Endothelial cell (in vitro differentiated cells): ENCODE measurements around the gene PPM1M. TPM values are rescaled to one million over a fixed set of nuclear protein-coding genes. Genes with fewer than 3 reads are reported as not detected.

ENCODE experiments used
- DNase-seq: peaks from one replicate; pipeline ENCODE4 v3.0.0; 2021; ENCODE audit warnings: low spot score
- H3K27ac Mint-ChIP-seq: one replicate; pipeline ENCODE4 v1.8.0; 2021; ENCODE audit warnings: mixed read lengths, inconsistent platforms; ENCODE audit not compliant: unreplicated experiment
- H3K27me3 Mint-ChIP-seq: one replicate; pipeline ENCODE4 v1.8.0; 2021; ENCODE audit warnings: mild to moderate bottlenecking, moderate library complexity, mixed read lengths, inconsistent platforms; ENCODE audit not compliant: unreplicated experiment
- H3K36me3 Mint-ChIP-seq: one replicate; pipeline ENCODE4 v1.8.0; 2021; ENCODE audit warnings: mild to moderate bottlenecking, low read depth, mixed read lengths, inconsistent platforms; ENCODE audit not compliant: unreplicated experiment
- H3K4me1 Mint-ChIP-seq: one replicate; pipeline ENCODE4 v1.8.0; 2021; ENCODE audit warnings: mild to moderate bottlenecking, mixed read lengths, inconsistent platforms; ENCODE audit not compliant: unreplicated experiment
- H3K4me3 Mint-ChIP-seq: one replicate; pipeline ENCODE4 v1.8.0; 2021; ENCODE audit warnings: mild to moderate bottlenecking, mixed read lengths, inconsistent platforms; ENCODE audit not compliant: unreplicated experiment
- H3K9me3 Mint-ChIP-seq: one replicate; pipeline ENCODE4 v1.8.0; 2021; ENCODE audit warnings: mixed read lengths, inconsistent platforms; ENCODE audit not compliant: unreplicated experiment
- microRNA-seq: library from miRNA; unstranded; fragments of <30 nt; microRNA quantifications from one replicate; pipeline ENCODE4, GENCODE V29; 2020; ENCODE audit not compliant: unreplicated experiment
- total RNA-seq: library from RNA; stranded (reverse); fragmentation: NEBNext Ultra II Directional; extraction: Animal tissue kit (Norgen Biotek cat#: 25700); gene quantifications from one replicate; pipeline ENCODE4 v1.2.1, GENCODE V29; 2021; ENCODE audit not compliant: unreplicated experiment
- TF ChIP-seq, protein P1 (sequence below): fragments of 200-600 bp; sonication (generic); IDR thresholded peaks from one replicate; pipeline ENCODE4 v1.5.0; 2021; ENCODE audit warnings: antibody characterized with exemption; ENCODE audit not compliant: unreplicated experiment

The PPM1M gene
- total RNA-seq, 1 donor from 2014 or later, result 15.0 TPM

DNA sequence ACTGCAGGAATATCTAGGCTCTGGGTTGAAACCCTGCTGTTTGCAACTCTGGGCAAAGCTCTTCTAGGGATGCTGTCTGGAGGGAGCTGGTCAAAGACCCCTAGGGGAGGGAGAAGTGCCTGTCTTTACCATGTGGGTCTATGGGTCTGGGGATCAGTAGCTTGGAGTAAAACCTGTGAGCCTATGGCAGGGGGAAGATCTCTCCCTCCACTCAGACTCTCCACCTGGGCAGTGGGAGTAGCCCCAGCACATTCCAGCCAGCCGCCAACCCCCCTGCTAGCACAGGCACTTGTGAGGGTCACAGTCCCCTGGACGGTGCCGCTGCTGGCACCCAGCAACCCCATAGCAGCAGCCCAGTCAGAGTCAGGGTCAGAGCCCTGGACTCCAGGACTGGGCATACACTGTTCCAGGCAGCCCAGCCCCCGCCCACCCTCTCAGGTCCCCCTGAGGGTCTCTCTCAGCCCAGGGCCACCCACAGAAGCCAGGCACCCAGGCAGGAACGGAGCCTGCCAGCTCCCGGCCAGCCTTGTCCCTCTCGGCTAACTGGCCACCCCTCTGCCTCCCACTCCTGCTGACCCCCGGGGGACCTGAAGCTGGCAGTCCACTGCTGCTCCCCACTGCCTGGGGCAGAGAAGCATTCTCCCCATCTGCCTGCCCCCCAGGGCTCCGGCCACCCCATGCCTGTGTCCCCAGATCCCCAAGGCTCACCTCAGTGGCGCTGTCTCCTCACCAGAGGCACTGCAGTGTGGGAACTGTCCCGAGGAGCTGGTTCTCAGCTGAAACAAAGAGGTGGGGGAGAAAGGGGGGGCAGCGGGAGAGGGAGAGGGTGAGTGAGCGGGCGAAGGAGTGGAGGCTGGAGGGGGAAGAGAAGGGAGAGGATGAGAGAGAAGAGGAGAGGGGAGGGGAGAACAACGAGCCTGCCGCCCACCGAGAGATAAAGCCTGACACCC lies 52.9 kb downstream of the PPM1M start:
- H3K27me3 Mint-ChIP-seq, result peaks cover 16% of the 10 kb centered on the region
- peak overlapping the region; percentile 69 for H3K4me3 Mint-ChIP-seq
- H3K27ac Mint-ChIP-seq, result no peak overlapping the region
- H3K36me3 Mint-ChIP-seq, result peaks cover 8% of the 10 kb centered on the region
- TF ChIP-seq, protein P1, sequence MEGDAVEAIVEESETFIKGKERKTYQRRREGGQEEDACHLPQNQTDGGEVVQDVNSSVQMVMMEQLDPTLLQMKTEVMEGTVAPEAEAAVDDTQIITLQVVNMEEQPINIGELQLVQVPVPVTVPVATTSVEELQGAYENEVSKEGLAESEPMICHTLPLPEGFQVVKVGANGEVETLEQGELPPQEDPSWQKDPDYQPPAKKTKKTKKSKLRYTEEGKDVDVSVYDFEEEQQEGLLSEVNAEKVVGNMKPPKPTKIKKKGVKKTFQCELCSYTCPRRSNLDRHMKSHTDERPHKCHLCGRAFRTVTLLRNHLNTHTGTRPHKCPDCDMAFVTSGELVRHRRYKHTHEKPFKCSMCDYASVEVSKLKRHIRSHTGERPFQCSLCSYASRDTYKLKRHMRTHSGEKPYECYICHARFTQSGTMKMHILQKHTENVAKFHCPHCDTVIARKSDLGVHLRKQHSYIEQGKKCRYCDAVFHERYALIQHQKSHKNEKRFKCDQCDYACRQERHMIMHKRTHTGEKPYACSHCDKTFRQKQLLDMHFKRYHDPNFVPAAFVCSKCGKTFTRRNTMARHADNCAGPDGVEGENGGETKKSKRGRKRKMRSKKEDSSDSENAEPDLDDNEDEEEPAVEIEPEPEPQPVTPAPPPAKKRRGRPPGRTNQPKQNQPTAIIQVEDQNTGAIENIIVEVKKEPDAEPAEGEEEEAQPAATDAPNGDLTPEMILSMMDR, result no peak
- no peak for DNase-seq
- peaks cover 18% of the 10 kb centered on the region for H3K4me1 Mint-ChIP-seq
- no peaks in the 10 kb centered on the region for H3K9me3 Mint-ChIP-seq

DNA sequence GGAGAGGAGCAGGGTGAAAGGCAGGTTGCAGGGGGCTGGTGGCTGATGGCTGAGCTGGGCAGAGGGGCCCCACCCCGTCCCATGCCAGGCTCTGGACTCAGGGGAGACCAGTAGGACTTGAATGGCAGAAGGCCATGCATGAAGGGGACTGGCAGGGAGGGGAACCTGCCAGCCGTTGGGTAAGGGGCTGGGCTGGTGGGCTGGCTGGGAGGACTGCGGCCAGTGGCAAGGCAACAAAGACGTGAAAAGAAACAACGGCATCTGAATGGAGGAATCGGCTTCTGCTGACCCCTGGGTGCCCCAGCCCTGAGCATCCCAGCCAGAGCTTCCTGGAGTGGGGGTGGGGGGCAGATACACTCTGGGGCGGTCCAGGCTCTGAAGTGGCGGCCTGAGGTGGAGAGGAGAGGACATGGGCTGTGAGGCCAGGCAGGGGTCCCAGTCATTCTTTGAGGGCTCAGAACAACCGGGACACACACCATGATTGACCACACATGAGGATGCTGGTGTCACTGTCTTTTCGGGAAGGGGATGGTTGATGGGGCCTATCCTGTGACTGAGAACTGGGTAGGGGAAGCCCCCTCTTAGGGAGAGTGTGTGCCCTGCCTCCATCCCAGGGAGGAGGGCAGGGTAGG lies 53.8 kb downstream of the PPM1M start:
- Mint-ChIP-seq H3K9me3 (no peaks in the 10 kb centered on the region), H3K36me3 (peaks cover 8% of the 10 kb centered on the region), H3K27ac (no peak overlapping the region), H3K4me3 (peak overlapping the region; percentile 65), H3K27me3 (peaks cover 22% of the 10 kb centered on the region), H3K4me1 (peaks cover 18% of the 10 kb centered on the region)
- DNase-seq, result no peak
- TF ChIP-seq, protein P1, result no peak

Small RNAs within 50 kb of the gene (microRNA-seq; reads per million reads assigned to microRNA genes)
- 37.8 reads per million, percentile 74 among the genes with 10 or more reads in this experiment for gene MIR135A1
- 54.7 reads per million, percentile 78 among the genes with 10 or more reads in this experiment for gene MIRLET7G

Other genes with a start within 250 kb of the PPM1M start
- gene RPL29, start 249.9 kb upstream of the PPM1M start, total RNA-seq, result 925 TPM
- 21.7 TPM for gene DUSP7, start 189.2 kb upstream of the PPM1M start, total RNA-seq
- gene POC1A, start 91.3 kb upstream of the PPM1M start, total RNA-seq, result 7.5 TPM
- gene ALAS1, start 47.6 kb upstream of the PPM1M start, total RNA-seq, result 59.1 TPM
- not detected for gene TLR9, start 20.1 kb upstream of the PPM1M start, total RNA-seq
- gene TWF2, start 6.6 kb upstream of the PPM1M start, total RNA-seq, result 85.3 TPM
- 72.3 TPM for gene WDR82, start 32.9 kb downstream of the PPM1M start, total RNA-seq
- 22.4 TPM for gene GLYCTK, start 42.1 kb downstream of the PPM1M start, total RNA-seq
- gene DNAH1, start 70.6 kb downstream of the PPM1M start, total RNA-seq, result 3.3 TPM
- gene BAP1, start 164.2 kb downstream of the PPM1M start, total RNA-seq, result 118 TPM
- gene PHF7, start 164.9 kb downstream of the PPM1M start, total RNA-seq, result 15.9 TPM
- 175 TPM for gene SEMA3G, start 199.3 kb downstream of the PPM1M start, total RNA-seq
- gene TNNC1, start 208.3 kb downstream of the PPM1M start, total RNA-seq, result 0.67 TPM
- gene NISCH, start 209.8 kb downstream of the PPM1M start, total RNA-seq, result 261 TPM
- gene STAB1, start 249.6 kb downstream of the PPM1M start, total RNA-seq, result 866 TPM